UCSD-AML1 (cell line): ENCODE data around the gene ECI1.
"Not testable (repeated sequence)": the region's sequence is repeated elsewhere in the genome, so short reads cannot be mapped to it uniquely, and the experiment has no call there.

Experiments
- DNase-seq: peaks from one replicate; lab custom pipeline; 2025; ENCODE audit not compliant: unreplicated experiment; lab: John Stamatoyannopoulos, UW

ECI1 gene

DNA sequence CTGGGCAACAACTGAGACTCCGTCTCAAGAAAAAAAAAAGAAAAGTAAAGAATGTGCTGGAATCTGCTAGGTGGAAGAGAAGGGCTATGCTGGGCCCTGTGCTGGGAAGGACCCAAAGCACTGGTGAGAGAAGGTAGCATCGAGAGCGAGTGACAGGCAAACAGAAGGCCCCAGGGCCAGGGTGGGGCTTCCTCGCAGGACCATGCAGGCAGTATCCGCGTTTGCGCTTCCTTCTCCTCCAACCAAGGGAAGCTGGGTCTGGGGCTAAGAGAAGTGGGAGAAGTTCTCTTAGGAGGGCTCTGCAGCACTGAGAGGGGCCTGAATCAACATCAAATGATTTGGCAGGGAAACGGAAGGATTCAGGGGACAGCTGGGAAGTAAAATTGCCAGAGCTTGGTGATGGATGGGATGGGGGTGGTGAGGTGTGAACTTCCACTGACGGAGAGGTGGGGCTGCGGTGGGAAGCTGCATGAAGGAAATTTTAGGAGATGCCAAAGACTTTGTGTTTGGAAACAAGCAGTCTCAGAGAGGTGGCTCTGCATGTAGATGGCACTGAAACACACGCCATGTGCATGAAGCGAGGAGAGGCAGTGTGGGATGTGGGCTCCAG lies 5.2 kb upstream of the ECI1 start:
- DNase-seq = no peak

DNA sequence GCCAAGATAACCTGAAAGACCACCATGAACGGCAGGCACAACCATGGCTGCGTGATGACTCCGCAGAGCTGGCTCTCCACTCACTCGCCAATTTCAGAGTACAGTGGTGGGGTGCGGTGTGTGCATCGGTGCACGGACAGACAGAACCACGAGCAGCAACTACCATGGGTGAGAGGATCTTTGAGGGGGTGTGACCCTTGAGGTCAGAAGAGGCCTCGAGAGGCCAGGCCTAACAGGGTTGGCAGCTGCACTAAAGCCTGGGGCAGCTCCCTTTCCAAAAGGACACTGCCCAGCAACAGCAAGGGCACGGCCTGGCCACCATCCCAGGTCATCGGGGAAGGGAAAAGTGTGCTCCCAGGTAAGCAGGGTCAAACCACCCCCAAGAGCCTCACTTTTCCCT lies 1.9 kb upstream of the ECI1 start:
- no peak for DNase-seq

- DNase-seq = no peak
Observed at GRCh38 chr16:2252806-2253148, 1.4 kb upstream of the ECI1 start.

GRCh38 chr16:2250652-2251295 lies 613 bp downstream of the ECI1 start:
- DNase-seq = peak; percentile 44

GRCh38 chr16:2246301-2246885 lies 5.0 kb downstream of the ECI1 start:
- no peak for DNase-seq

GRCh38 chr16:2244926-2245795 lies 6.2 kb downstream of the ECI1 start:
- DNase-seq = no peak

GRCh38 chr16:2244301-2244700 lies 7.1 kb downstream of the ECI1 start:
- DNase-seq = no peak

DNA sequence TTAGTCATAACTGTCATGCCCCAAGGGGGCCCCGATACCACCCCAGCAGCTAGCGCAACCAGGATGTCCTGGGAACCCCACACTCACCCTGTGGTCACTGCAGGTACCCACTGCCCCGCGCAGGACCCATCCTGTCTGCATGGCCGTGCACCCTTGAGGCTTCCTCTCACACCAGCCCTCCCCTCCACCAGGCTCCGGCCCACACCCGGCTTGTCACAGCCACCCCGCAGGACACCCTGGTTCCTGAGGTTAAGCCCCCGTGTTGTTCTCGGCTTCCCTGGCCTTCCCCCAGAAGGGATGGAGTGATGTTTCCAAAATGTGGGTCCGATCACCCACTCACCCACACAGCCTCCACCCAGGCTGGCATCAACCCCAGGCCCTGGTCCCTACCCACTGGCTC lies 7.6 kb downstream of the ECI1 start:
- DNase-seq = no peak

DNA sequence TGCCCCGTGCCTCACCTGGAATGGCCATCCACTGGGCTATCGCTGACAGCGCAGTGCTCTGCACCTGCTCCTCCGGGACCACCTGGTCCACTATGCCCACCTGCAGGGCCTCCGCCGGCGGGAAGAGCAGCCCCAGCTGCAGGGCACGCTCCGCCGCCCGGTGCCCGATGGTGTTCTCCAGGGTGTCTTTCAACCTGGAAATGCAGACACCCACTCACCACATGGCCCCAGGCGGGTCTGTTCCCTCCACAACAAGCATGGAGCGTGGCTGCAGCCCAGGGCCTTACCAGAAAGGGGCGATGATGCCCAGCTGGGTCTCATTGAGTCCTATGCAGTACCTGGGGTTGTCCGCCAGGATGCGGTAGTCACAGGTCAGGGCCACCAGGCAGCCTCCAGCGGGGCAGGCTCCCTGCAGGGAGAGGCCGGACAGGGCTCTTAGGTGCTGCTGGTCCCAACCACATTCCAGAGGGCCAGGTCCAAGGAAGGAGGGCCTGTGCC lies 8.3 kb downstream of the ECI1 start:
- DNase-seq = peak; percentile 16

GRCh38 chr16:2242598-2242997 lies 8.8 kb downstream of the ECI1 start:
- no peak for DNase-seq

GRCh38 chr16:2240331-2240730 lies 11.1 kb downstream of the ECI1 start:
- DNase-seq = not testable (repeated sequence)

- no peak for DNase-seq
Observed at GRCh38 chr16:2238838-2239675, 12.3 kb downstream of the ECI1 start.

DNA sequence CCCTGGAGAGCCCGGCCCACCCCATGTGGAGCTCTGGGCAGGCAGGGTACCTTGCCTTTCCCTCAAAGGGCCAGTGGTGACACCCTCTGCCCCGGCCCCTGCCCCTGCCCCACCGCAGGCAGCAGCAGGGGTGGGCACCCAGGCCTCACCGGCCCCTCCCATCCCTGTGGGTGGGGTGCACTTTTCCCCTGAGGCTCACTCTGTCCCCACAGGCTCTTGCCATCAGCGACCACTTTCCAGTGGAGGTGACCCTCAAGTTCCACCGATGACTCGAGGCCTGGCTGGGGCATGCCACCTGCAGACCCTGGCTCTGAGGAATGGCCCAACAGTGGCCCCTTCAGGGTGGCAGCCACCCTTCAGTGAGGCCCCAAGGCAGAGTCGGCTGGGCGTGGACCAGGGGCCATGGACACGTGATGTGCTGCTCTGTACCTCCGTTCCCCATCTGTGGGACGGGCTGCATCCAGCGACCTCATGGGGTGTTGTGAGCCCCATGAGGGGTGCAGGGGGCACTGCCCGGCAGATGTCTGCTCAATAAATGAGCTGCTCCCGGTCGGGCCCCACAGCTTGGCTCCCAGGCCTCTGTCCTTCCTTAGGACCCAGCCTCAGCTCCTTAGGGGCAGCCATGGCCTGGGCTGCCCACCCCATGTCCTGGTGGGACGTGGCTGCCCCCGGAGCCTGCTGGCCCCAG lies 13.1 kb downstream of the ECI1 start:
- DNase-seq = no peak

GRCh38 chr16:2237493-2238149 lies 13.8 kb downstream of the ECI1 start:
- DNase-seq = no peak

GRCh38 chr16:2237102-2237482 lies 14.3 kb downstream of the ECI1 start:
- DNase-seq = no peak

DNA sequence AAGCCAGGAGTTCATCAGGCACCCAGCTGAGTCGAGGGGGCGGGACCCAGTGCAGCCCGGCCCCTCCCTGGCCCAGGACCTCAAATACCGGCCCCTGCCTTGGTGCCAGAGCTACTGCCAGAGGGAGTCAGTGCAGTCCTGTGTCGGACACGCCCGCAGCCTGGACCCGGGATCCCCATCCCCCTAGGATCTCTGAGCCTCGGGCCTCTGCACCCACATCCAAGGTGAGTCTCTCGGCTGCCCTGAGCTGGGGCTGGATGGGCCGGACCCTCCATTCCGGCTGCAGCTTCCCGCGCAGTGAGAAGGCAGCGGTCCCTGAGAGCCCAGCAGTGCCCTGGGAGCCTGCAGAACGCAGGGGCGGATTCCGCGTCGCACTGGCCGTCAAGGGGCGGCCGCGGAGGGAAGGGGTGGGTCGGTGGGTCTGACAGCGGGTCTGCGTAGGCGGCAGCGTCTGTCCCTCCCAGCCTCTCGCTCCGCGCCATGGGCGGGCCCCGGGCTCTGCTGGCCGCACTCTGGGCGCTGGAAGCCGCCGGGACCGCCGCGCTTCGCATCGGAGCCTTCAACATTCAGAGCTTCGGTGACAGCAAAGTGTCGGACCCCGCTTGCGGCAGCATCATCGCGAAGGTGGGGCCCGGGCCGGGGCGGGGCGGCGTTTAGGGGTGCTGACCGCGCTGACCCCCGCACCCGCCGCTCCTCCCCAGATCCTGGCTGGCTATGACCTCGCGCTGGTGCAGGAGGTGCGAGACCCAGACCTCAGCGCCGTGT lies 14.9 kb downstream of the ECI1 start, which contains the start of gene DNASE1L2:
Gene DNASE1L2, plus strand, starts transcription at position 108 of the 765 bp plus-strand sequence. Its CDS starts 373 bp downstream, at position 481.
- DNase-seq = no peak

DNA sequence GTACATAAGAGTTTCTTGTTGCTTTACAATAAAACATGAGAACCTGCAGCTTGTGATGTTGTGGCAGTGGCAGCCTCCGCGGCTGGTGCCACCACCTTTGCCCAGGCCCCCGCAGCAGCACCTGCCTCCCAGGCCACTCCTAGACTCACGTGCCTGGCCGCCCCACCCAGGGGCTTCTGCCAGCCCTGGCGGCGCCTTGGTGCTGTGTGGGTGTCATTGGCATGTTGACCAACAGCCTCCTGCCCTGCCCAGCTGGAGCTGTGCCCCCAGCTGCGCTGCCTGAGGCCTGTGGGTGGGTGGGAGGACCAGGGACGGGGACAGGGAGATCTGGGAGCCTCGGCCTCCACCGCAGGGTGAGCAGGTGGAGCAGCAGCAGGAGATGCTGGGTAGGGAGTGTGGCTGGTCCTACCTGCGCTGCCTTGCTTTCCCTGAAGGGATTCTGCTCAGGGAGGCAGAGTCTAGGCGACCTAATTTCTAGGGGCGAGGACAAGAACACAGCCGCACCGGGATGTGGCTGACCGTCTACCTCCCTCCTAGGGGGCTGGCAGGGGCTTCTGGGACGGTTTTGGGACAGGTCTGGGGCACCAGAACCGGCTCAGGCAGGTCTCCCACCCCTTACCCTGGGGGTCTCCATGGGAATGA lies 15.6 kb downstream of the ECI1 start:
- no peak for DNase-seq

- DNase-seq = no peak
Observed at GRCh38 chr16:2235234-2235651, 16.1 kb downstream of the ECI1 start.
